ENCODE results near the gene PBLD. TPM values are rescaled to one million over a fixed set of nuclear protein-coding genes. Genes with fewer than 3 reads are reported as not detected.

Gene PBLD
- total and polyA plus RNA-seq, 9 of the 15 experiments (the other 6 are each of a cell fraction or from before 2014, with no cell fraction given): 1.2 to 4.3 (median 2.5) TPM

DNA sequence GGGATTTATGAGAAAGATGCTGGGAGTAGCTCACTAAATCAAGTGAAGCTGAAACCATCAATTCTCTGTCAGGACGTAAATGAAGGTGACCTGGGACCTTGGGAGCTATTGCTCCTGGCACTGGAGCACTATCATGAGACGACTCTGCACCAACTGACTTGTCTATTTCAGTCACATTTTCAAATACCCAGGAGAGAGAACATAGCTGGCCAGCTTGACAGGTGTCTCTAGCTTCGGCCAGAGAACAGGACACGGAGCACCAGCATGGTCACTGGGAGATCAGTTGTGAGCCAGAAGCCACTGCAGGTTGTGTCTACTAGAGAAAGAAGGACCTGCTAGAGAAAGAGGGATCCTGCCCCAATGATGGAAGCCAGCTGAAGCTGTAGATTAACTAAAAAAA lies 83.4 kb downstream of the PBLD start (continued):
- TF ChIP-seq ZBTB34 (CRISPR knock-in tag; IDR thresholded peaks at IDR 0.05) (no peak), RFX7 (CRISPR knock-in tag; IDR thresholded peaks at IDR 0.05) (no peak), MGA (IDR thresholded peaks at IDR 0.05) (no peak), HNRNPH1 (optimal IDR thresholded peaks at IDR 0.05; ENCODE audit: low read depth, low read length) (no peak), ZBTB8A (IDR thresholded peaks at IDR 0.05; ENCODE audit: partially characterized antibody) (no peak), HMGN3 (IDR thresholded peaks at IDR 0.05; ENCODE audit: borderline replicate concordance, extremely low read depth, insufficient read length, low read depth, low read length) (no peak)
- TF ChIP-seq, protein P1, sequence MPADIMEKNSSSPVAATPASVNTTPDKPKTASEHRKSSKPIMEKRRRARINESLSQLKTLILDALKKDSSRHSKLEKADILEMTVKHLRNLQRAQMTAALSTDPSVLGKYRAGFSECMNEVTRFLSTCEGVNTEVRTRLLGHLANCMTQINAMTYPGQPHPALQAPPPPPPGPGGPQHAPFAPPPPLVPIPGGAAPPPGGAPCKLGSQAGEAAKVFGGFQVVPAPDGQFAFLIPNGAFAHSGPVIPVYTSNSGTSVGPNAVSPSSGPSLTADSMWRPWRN (IDR thresholded peaks at IDR 0.05; ENCODE audit: low read depth): no peak
